GM12878 (cell line): Measurements from ENCODE around the gene DOCK7. TPM values are rescaled to one million over a fixed set of nuclear protein-coding genes. Genes with fewer than 3 reads are reported as not detected.

Source experiments
- BCL11A ChIP-seq: IDR thresholded peaks from 2 replicates; pipeline ENCODE4 v1.6.1; 2011; ENCODE audit warnings: low read depth, low read length
- CHD2 ChIP-seq: IDR thresholded peaks from 2 replicates; pipeline ENCODE4 v1.6.1; 2011; ENCODE audit warnings: low read depth, low read length, improper control_type of control experiment, borderline replicate concordance
- CHD4 ChIP-seq: fragments of 200-600 bp; sonication (generic); IDR thresholded peaks from 2 replicates; pipeline ENCODE4 v1.6.1; 2016; ENCODE audit warnings: mild to moderate bottlenecking
- CREM ChIP-seq: IDR thresholded peaks from 2 replicates; pipeline ENCODE4 v1.6.1; 2014; ENCODE audit warnings: antibody characterized with exemption, low read depth
- EGR1 ChIP-seq, 2 experiments: IDR thresholded peaks; 1 replicate in 1 of 2; 2 replicates in 1 of 2; pipeline ENCODE4 v1.6.1; 2011 to 2012; ENCODE audit warnings: low read depth in 2 of 2, low read length in 2 of 2, borderline replicate concordance in 1 of 2, mild to moderate bottlenecking in 1 of 2, moderate library complexity in 1 of 2
- FOS ChIP-seq: IDR thresholded peaks from 3 replicates; pipeline ENCODE4 v1.6.1; 2011; ENCODE audit warnings: borderline replicate concordance; ENCODE audit not compliant: insufficient read length; ENCODE audit errors: extremely low read depth
- KDM1A ChIP-seq: fragments of 200-600 bp; sonication (generic); IDR thresholded peaks from 2 replicates; pipeline ENCODE4 v1.6.1; 2016; ENCODE audit warnings: borderline replicate concordance
- MEF2B ChIP-seq: fragments of 450-650 bp; IDR thresholded peaks from 2 replicates; pipeline ENCODE4 v1.6.1; 2018; ENCODE audit warnings: mild to moderate bottlenecking, moderate library complexity; ENCODE audit not compliant: partially characterized antibody, poor library complexity, severe bottlenecking
- NR2C1 ChIP-seq: fragments of 450-650 bp; IDR thresholded peaks from 2 replicates; pipeline ENCODE4 v1.6.1; 2017; ENCODE audit warnings: antibody characterized with exemption, mild to moderate bottlenecking, moderate library complexity
- POLR2A ChIP-seq: IDR thresholded peaks from 2 replicates; pipeline ENCODE4 v1.6.1; 2011; ENCODE audit warnings: low read depth, mild to moderate bottlenecking, low read length
- PRDM15 ChIP-seq: fragments of 450-650 bp; formaldehyde crosslinking; IDR thresholded peaks from 2 replicates; pipeline ENCODE4 v1.4.0; 2020; ENCODE audit warnings: mild to moderate bottlenecking, moderate library complexity
- RAD51 ChIP-seq: fragments of 450-650 bp; IDR thresholded peaks from 2 replicates; pipeline ENCODE4 v1.6.1; 2016; ENCODE audit warnings: moderate library complexity, mild to moderate bottlenecking, inconsistent platforms
- TCF7 ChIP-seq: IDR thresholded peaks from 2 replicates; pipeline ENCODE4 v1.6.1; 2014; ENCODE audit warnings: antibody characterized with exemption, borderline replicate concordance
- ZNF622 ChIP-seq: fragments of 450-650 bp; IDR thresholded peaks from 2 replicates; pipeline ENCODE4 v1.6.1; 2017; ENCODE audit warnings: mild to moderate bottlenecking, inconsistent platforms
- polyA plus RNA-seq, 11 experiments: library from polyadenylated mRNA; depleted of rRNA in 4 of 11; unstranded in 6 of 11; stranded (reverse) in 5 of 11; fragments of >200 nt; fragmentation: Nextera tagmentation in 4 of 11; fragmentation: Illumina TruSeq in 1 of 11; extraction: Ambion mirVana in 4 of 11; extraction: Trizol in 1 of 11; gene quantifications; 1 replicate in 1 of 11; 2 replicates in 10 of 11; pipeline versions ENCODE4 v1.2.1 to v1.2.3, GENCODE V29; 2011 to 2016; ENCODE audit warnings: inconsistent platforms in 2 of 11, missing spikeins in 2 of 11, low read depth in 1 of 11
- total RNA-seq, 4 experiments: library from RNA; depleted of rRNA in 3 of 4; stranded (reverse); fragments of >200 nt in 3 of 4; fragmentation: Illumina TruSeq in 1 of 4; extraction: Trizol in 1 of 4; gene quantifications; 2 replicates each; pipeline versions ENCODE4 v1.2.1 to v1.2.3, GENCODE V29; 2013 to 2021
- TF ChIP-seq, protein P1 (sequence below): fragments of 450-650 bp; formaldehyde crosslinking; IDR thresholded peaks from 2 replicates; pipeline ENCODE4 v1.4.0; 2022; ENCODE audit warnings: mild to moderate bottlenecking, moderate library complexity
- TF ChIP-seq, protein P2 (sequence below): fragments of 450-650 bp; IDR thresholded peaks from 2 replicates; pipeline ENCODE4 v1.6.1; 2018; ENCODE audit warnings: borderline replicate concordance, mild to moderate bottlenecking; ENCODE audit not compliant: partially characterized antibody
- TF ChIP-seq, protein P3 (sequence below): fragments of 450-650 bp; IDR thresholded peaks from 2 replicates; pipeline ENCODE4 v1.6.1; 2014; ENCODE audit warnings: mild to moderate bottlenecking
- TF ChIP-seq, protein P4 (sequence below): IDR thresholded peaks from 2 replicates; pipeline ENCODE4 v1.6.1; 2011; ENCODE audit warnings: borderline replicate concordance, low read depth, mild to moderate bottlenecking, moderate library complexity, mixed read lengths, low read length; ENCODE audit not compliant: insufficient read depth; ENCODE audit errors: extremely low read length

The DOCK7 gene
- total and polyA plus RNA-seq, 10 of the 15 experiments (the other 5 are each of a cell fraction or from before 2014, with no cell fraction given), result 4.8 to 34.6 (median 26.9) TPM

GRCh38 chr1:62687903-62688686 lies at the start of gene DOCK7 (continued):
- TF ChIP-seq, protein P1, sequence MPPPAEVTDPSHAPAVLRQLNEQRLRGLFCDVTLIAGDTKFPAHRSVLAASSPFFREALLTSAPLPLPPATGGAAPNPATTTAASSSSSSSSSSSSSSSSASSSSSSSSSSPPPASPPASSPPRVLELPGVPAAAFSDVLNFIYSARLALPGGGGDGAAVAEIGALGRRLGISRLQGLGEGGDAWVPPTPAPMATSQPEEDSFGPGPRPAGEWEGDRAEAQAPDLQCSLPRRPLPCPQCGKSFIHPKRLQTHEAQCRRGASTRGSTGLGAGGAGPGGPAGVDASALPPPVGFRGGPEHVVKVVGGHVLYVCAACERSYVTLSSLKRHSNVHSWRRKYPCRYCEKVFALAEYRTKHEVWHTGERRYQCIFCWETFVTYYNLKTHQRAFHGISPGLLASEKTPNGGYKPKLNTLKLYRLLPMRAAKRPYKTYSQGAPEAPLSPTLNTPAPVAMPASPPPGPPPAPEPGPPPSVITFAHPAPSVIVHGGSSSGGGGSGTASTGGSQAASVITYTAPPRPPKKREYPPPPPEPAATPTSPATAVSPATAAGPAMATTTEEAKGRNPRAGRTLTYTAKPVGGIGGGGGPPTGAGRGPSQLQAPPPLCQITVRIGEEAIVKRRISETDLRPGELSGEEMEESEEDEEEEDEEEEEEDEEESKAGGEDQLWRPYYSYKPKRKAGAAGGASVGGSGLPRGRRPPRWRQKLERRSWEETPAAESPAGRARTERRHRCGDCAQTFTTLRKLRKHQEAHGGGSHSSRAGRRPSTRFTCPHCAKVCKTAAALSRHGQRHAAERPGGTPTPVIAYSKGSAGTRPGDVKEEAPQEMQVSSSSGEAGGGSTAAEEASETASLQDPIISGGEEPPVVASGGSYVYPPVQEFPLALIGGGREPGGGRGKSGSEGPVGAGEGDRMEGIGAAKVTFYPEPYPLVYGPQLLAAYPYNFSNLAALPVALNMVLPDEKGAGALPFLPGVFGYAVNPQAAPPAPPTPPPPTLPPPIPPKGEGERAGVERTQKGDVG (CRISPR knock-in tag), result no peak
- TF ChIP-seq KDM1A, result no peak
- no peak for TF ChIP-seq ZNF622
- no peak for TF ChIP-seq PRDM15 (CRISPR knock-in tag)
- TF ChIP-seq EGR1 (IDR thresholded peaks at IDR 0.05; ENCODE audit: borderline replicate concordance in 1 of 2, low read depth in 2 of 2, low read length in 2 of 2), result peak in 1 of 2 experiments; percentile 88; a peak in 2 of 3 replicates
- peak; percentile 77 for TF ChIP-seq POLR2A
- no peak for TF ChIP-seq TCF7
- TF ChIP-seq RAD51, result no peak
- no peak for TF ChIP-seq NR2C1
- TF ChIP-seq CHD4, result no peak
- no peak for TF ChIP-seq MEF2B
- TF ChIP-seq, protein P2, sequence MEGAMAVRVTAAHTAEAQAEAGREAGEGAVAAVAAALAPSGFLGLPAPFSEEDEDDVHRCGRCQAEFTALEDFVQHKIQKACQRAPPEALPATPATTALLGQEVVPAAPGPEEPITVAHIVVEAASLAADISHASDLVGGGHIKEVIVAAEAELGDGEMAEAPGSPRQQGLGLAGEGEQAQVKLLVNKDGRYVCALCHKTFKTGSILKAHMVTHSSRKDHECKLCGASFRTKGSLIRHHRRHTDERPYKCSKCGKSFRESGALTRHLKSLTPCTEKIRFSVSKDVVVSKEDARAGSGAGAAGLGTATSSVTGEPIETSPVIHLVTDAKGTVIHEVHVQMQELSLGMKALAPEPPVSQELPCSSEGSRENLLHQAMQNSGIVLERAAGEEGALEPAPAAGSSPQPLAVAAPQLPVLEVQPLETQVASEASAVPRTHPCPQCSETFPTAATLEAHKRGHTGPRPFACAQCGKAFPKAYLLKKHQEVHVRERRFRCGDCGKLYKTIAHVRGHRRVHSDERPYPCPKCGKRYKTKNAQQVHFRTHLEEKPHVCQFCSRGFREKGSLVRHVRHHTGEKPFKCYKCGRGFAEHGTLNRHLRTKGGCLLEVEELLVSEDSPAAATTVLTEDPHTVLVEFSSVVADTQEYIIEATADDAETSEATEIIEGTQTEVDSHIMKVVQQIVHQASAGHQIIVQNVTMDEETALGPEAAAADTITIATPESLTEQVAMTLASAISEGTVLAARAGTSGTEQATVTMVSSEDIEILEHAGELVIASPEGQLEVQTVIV, result no peak
- TF ChIP-seq, protein P3, sequence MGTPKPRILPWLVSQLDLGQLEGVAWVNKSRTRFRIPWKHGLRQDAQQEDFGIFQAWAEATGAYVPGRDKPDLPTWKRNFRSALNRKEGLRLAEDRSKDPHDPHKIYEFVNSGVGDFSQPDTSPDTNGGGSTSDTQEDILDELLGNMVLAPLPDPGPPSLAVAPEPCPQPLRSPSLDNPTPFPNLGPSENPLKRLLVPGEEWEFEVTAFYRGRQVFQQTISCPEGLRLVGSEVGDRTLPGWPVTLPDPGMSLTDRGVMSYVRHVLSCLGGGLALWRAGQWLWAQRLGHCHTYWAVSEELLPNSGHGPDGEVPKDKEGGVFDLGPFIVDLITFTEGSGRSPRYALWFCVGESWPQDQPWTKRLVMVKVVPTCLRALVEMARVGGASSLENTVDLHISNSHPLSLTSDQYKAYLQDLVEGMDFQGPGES, result no peak
- no peak for TF ChIP-seq BCL11A
- TF ChIP-seq, protein P4, sequence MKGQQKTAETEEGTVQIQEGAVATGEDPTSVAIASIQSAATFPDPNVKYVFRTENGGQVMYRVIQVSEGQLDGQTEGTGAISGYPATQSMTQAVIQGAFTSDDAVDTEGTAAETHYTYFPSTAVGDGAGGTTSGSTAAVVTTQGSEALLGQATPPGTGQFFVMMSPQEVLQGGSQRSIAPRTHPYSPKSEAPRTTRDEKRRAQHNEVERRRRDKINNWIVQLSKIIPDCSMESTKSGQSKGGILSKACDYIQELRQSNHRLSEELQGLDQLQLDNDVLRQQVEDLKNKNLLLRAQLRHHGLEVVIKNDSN, result no peak
- peak; percentile 43; the same call in 1 of the 2 replicates for TF ChIP-seq CHD2
- TF ChIP-seq CREM, result 0 out of 2 replicates have a peak, but pooled peaks have one; percentile 24
- TF ChIP-seq FOS, result no peak
